SK-N-MC (cell line): ENCODE measurements around the gene IL10RB.

ENCODE experiments used
- EZH2 ChIP-seq: fragments of 200-600 bp; sonication (generic); IDR thresholded peaks from one replicate; pipeline ENCODE4 v1.6.1; 2017; ENCODE audit warnings: antibody characterized with exemption
- FOXP2 ChIP-seq: optimal IDR thresholded peaks from 2 replicates; pipeline ENCODE3; 2011; ENCODE audit warnings: mild to moderate bottlenecking, moderate library complexity; ENCODE audit not compliant: insufficient read depth; ENCODE audit errors: extremely low read length, control extremely low read depth
- POLR2AphosphoS5 ChIP-seq: IDR thresholded peaks from 2 replicates; pipeline ENCODE4 v1.6.1; 2012; ENCODE audit warnings: mild to moderate bottlenecking, low read depth, low read length, borderline replicate concordance

DNA sequence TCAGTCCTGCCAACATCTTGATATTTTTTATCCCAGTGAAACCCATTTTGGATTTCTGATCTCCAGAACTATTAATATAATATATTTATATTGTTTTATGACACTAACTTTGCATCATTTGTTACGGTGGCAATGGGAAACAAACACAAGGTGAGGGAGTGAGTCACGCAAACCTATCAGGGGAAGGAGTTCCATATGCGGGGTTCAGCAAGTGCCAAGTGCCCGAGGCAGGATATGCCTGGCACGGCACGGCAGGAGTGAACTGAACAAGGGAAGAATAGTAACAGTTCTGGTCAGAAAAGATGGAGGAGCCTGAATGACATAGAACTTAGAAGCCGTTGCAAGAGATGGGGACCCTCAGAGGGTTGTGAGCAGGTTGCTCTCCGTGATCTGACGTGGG lies 7.7 kb upstream of the IL10RB start:
- no peak for TF ChIP-seq POLR2AphosphoS5
- TF ChIP-seq EZH2 = no peak
- TF ChIP-seq FOXP2 = no peak
